Caco-2 (cell line): ENCODE results near the gene PPFIA1. TPM values are rescaled to one million over a fixed set of nuclear protein-coding genes. Genes with fewer than 3 reads are reported as not detected.

Experiments
- BruUV-seq: library from RNA; stranded (reverse); fragments of 400-500 nt; replicated peaks from 2 replicates; lab custom pipeline; 2021; lab: Mats Ljungman, UMichigan
- CTCF ChIA-PET: fragments of 300-600 bp; sonication (Branson Sonifier 250); formaldehyde crosslinking; loops from one replicate; lab custom pipeline; 2022; ENCODE audit warnings: antibody characterized with exemption; lab: Charles Lee
- POLR2A ChIA-PET: fragments of 300-600 bp; sonication (Branson Sonifier 250); formaldehyde crosslinking; loops from one replicate; lab custom pipeline; 2022; ENCODE audit warnings: antibody characterized with exemption; lab: Charles Lee
- DNase-seq, 2 experiments: peaks; one replicate each; pipeline versions ENCODE4 v3.0.0 to v3.0.0-alpha.2; 2020 to 2022
- H3K27me3 ChIP-seq: replicated peaks from 2 replicates; pipeline ENCODE4 v1.6.0; 2011; ENCODE audit warnings: low read length; ENCODE audit not compliant: control insufficient read depth, insufficient read depth
- H3K36me3 ChIP-seq: 2 replicates; pipeline ENCODE4 v1.5.1; 2011; ENCODE audit warnings: low read length; ENCODE audit not compliant: control insufficient read depth, insufficient read depth
- H3K4me1 ChIP-seq: fragments of 250-450 bp; sonication (Bioruptor Pico); 2 replicates; pipeline ENCODE4 v1.5.1; 2020; ENCODE audit warnings: mild to moderate bottlenecking
- H3K4me3 ChIP-seq: 2 replicates; pipeline ENCODE4 v1.5.1; 2011; ENCODE audit warnings: low read depth, mild to moderate bottlenecking, control low read depth, low read length
- H3K9me3 ChIP-seq: fragments of 250-450 bp; sonication (Bioruptor Pico); 2 replicates; pipeline ENCODE4 v1.5.1; 2020; ENCODE audit warnings: mild to moderate bottlenecking, moderate library complexity
- H3K27ac Mint-ChIP-seq: one replicate; pipeline ENCODE4 v1.8.0; 2022; ENCODE audit warnings: mixed read lengths; ENCODE audit not compliant: unreplicated experiment
- H3K27me3 Mint-ChIP-seq: one replicate; pipeline ENCODE4 v1.8.0; 2022; ENCODE audit warnings: mixed read lengths; ENCODE audit not compliant: insufficient read depth, unreplicated experiment
- H3K36me3 Mint-ChIP-seq: one replicate; pipeline ENCODE4 v1.8.0; 2022; ENCODE audit warnings: mild to moderate bottlenecking, mixed read lengths; ENCODE audit not compliant: insufficient read depth, unreplicated experiment
- H3K4me1 Mint-ChIP-seq: one replicate; pipeline ENCODE4 v1.8.0; 2022; ENCODE audit warnings: low read depth, mixed read lengths; ENCODE audit not compliant: unreplicated experiment
- H3K4me3 Mint-ChIP-seq: one replicate; pipeline ENCODE4 v1.8.0; 2022; ENCODE audit warnings: mild to moderate bottlenecking, moderate library complexity, mixed read lengths; ENCODE audit not compliant: unreplicated experiment
- H3K9me3 Mint-ChIP-seq: one replicate; pipeline ENCODE4 v1.8.0; 2022; ENCODE audit warnings: mixed read lengths; ENCODE audit not compliant: unreplicated experiment
- intact Hi-C: fragments of 100-400 bp; cut with micrococcal nuclease; formaldehyde crosslinking; loops from one replicate; pipeline ENCODE4 v1.10.0; 2022; ENCODE audit not compliant: unreplicated experiment
- total RNA-seq: library from RNA; stranded (reverse); gene quantifications from 2 replicates; pipeline ENCODE4 v1.2.3, GENCODE V29; 2022
- TF ChIP-seq, protein P1 (sequence below), 2 experiments: fragments of 200-600 bp in 1 of 2; IDR thresholded peaks; 1 replicate in 1 of 2; 2 replicates in 1 of 2; pipeline versions ENCODE4 v1.5.1 to v1.8.0; 2011 to 2022; ENCODE audit warnings: antibody characterized with exemption in 1 of 2, control low read depth in 1 of 2, inconsistent platforms in 1 of 2, low read depth in 1 of 2, low read length in 1 of 2, mild to moderate bottlenecking in 1 of 2, moderate library complexity in 1 of 2; ENCODE audit not compliant: insufficient read depth in 1 of 2, severe bottlenecking in 1 of 2, unreplicated experiment in 1 of 2

The PPFIA1 gene
- total RNA-seq, 1 experiment from 2014 or later = 148 TPM

DNA sequence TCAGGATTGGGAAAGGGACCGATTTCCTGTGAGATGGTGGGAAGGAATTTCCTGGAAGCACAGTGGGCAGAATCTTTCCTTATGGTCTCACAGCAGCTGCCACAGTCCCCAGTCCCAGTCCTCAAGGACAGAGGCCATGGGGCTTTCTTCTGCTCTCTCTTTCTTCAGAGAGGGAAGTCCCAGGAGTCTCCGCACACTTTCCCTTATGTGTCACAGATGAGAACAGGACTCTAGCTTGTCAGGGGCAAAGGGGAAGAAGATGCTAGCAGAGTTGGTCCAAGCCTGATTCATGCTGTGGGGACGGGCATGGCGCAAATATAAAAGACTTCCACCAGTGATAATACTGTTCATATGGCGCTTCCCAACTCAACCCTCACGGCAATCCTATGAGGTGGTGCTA, 7.5 kb upstream of the PPFIA1 start:
- H3K4me1 Mint-ChIP-seq = peaks cover 12% of the 10 kb centered on the region
- Histone ChIP-seq H3K36me3 (no peaks in the 10 kb centered on the region), H3K4me3 (no peak overlapping the region), H3K27me3 (no peaks in the 10 kb centered on the region), H3K4me1 (peaks cover 11% of the 10 kb centered on the region), H3K9me3 (no peaks in the 10 kb centered on the region)
- no peaks in the 10 kb centered on the region for H3K9me3 Mint-ChIP-seq
- no peaks in the 10 kb centered on the region for H3K36me3 Mint-ChIP-seq
- no peak overlapping the region for H3K27ac Mint-ChIP-seq
- intact Hi-C loops = no loop called here
- BruUV-seq = no TSS peak
- no peak for DNase-seq
- H3K4me3 Mint-ChIP-seq = no peak overlapping the region
- CTCF ChIA-PET = no interaction called here
- TF ChIP-seq, protein P1, sequence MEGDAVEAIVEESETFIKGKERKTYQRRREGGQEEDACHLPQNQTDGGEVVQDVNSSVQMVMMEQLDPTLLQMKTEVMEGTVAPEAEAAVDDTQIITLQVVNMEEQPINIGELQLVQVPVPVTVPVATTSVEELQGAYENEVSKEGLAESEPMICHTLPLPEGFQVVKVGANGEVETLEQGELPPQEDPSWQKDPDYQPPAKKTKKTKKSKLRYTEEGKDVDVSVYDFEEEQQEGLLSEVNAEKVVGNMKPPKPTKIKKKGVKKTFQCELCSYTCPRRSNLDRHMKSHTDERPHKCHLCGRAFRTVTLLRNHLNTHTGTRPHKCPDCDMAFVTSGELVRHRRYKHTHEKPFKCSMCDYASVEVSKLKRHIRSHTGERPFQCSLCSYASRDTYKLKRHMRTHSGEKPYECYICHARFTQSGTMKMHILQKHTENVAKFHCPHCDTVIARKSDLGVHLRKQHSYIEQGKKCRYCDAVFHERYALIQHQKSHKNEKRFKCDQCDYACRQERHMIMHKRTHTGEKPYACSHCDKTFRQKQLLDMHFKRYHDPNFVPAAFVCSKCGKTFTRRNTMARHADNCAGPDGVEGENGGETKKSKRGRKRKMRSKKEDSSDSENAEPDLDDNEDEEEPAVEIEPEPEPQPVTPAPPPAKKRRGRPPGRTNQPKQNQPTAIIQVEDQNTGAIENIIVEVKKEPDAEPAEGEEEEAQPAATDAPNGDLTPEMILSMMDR (IDR thresholded peaks at IDR 0.05; ENCODE audit: insufficient read depth in 1 of 2, low read depth in 1 of 2, low read length in 1 of 2, severe bottlenecking in 1 of 2, unreplicated experiment in 1 of 2) = no peak
- H3K27me3 Mint-ChIP-seq = no peaks in the 10 kb centered on the region
- POLR2A ChIA-PET = no interaction called here

GRCh38 chr11:70263363-70263762, 7.1 kb upstream of the PPFIA1 start:
- Histone ChIP-seq H3K27me3 (no peaks in the 10 kb centered on the region), H3K4me3 (no peak overlapping the region), H3K9me3 (no peaks in the 10 kb centered on the region), H3K36me3 (no peaks in the 10 kb centered on the region), H3K4me1 (peaks cover 11% of the 10 kb centered on the region)
- intact Hi-C loops = no loop called here
- Mint-ChIP-seq H3K4me3 (no peak overlapping the region), H3K4me1 (peaks cover 12% of the 10 kb centered on the region), H3K36me3 (no peaks in the 10 kb centered on the region), H3K27ac (no peak overlapping the region), H3K27me3 (no peaks in the 10 kb centered on the region), H3K9me3 (no peaks in the 10 kb centered on the region)
- POLR2A ChIA-PET = no interaction called here
- CTCF ChIA-PET = interaction anchor here (0.6 kb wide), 1 partner anchor 86 kb away, joined by 7 read pairs; no protein-coding TSS in a partner anchor
- no TSS peak for BruUV-seq
- DNase-seq = no peak
- TF ChIP-seq, protein P1 (IDR thresholded peaks at IDR 0.05; ENCODE audit: insufficient read depth in 1 of 2, low read depth in 1 of 2, low read length in 1 of 2, severe bottlenecking in 1 of 2, unreplicated experiment in 1 of 2) = no peak

- Histone ChIP-seq H3K27me3 (no peaks in the 10 kb centered on the region), H3K4me1 (peaks cover 10% of the 10 kb centered on the region), H3K9me3 (no peaks in the 10 kb centered on the region), H3K36me3 (no peaks in the 10 kb centered on the region), H3K4me3 (no peak overlapping the region)
- no peaks in the 10 kb centered on the region for H3K9me3 Mint-ChIP-seq
- peaks cover 10% of the 10 kb centered on the region for H3K36me3 Mint-ChIP-seq
- H3K4me1 Mint-ChIP-seq = peaks cover 12% of the 10 kb centered on the region
- ChIA-PET POLR2A (no interaction called here), CTCF (no interaction called here)
- intact Hi-C loops = no loop called here
- H3K4me3 Mint-ChIP-seq = no peak overlapping the region
- H3K27me3 Mint-ChIP-seq = no peaks in the 10 kb centered on the region
- TF ChIP-seq, protein P1 (IDR thresholded peaks at IDR 0.05; ENCODE audit: insufficient read depth in 1 of 2, low read depth in 1 of 2, low read length in 1 of 2, severe bottlenecking in 1 of 2, unreplicated experiment in 1 of 2) = no peak
- H3K27ac Mint-ChIP-seq = no peak overlapping the region
- DNase-seq = no peak
- BruUV-seq = no TSS peak
Measured at GRCh38 chr11:70265341-70265740, 5.1 kb upstream of the PPFIA1 start.
